Measurements from ENCODE around the gene TTC39C.
"Not testable (repeated sequence)": the region's sequence is repeated elsewhere in the genome, so short reads cannot be mapped to it uniquely, and the experiment has no call there.

TTC39C gene

DNA sequence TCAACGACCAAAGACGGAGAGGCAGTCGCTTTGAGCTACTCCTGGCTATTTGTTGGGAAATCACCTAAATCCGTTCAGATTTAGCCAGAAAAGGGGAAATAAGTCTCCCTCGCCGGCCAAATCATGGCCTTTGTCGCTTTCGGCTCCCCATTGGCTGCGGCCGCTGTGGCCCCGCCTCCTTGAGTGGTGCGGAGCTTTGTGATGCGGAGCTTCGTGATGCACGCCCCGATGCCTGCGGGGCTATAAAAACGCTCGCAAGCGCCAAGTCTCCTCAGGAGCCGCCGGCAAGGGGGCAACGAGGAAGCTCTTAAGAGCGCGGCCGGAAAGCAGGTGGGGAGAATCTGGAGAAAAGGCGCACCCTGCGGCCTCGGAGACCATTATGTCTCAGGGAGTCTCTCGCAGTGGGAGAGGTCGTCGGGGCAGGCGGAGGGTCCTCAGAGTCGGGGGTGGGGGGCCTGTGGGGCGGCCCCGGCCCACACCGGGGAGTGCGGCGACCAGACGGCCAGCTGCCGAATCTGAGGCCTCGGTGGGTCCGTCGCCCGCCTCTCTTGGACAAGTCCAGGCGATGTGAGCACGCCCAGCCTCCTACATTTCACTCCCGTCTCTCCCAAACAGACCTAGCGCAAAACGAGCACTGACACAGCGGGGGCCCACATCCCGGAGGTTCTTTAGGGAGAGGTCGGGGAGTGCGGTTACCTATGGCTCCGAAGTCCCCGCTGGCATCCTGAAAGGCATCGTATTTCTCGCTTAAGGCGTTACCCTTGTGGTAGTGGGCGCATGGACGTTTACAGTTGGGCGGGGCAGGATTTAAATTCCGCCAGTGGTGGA is 124.4 kb downstream of the TTC39C start, which contains the start of gene CABYR:
TSS of gene CABYR (plus strand) at position 274 of the 828 bp plus-strand sequence. CDS start 4,053 bp downstream, outside the sequence.
- peak; percentile 78 for DNase-seq

DNA sequence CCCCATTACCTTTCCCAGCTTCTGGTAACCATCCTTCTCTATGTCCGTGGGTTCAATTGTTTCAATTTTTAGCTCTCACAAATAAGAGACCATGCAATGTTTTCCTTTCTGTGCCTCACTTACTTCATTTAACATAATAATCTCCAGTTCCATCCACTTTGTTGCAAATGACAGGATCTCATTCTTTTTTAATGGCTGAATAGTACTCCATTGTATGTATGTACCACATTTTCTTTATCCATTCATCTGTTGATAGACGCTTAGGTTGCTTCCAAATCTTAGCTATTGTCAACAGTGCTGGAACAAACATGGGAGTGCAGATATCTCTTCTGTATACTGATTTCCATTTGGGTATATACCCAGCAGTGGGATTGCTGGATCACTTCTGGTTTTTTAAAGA is 126.1 kb downstream of the TTC39C start:
- no peak for DNase-seq

DNA sequence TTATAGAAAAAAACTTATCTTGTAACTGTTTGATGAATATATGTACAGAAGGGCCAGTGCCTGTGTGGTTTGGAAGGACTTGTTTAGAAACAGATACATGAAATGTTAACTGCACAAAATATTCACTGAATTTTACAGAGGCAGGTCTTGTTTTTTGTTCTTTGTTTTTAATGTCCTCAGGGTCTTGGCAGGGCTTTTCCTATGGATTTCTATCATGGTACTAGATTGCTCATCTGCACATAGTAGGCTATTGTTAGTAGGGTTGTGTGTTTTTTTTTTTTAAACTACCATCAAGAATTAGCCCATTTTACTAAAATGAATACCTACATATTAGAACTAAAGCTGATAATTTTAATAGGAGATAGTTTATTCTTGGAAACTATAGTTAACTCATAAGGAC is 127.8 kb downstream of the TTC39C start:
- no peak for DNase-seq

DNA sequence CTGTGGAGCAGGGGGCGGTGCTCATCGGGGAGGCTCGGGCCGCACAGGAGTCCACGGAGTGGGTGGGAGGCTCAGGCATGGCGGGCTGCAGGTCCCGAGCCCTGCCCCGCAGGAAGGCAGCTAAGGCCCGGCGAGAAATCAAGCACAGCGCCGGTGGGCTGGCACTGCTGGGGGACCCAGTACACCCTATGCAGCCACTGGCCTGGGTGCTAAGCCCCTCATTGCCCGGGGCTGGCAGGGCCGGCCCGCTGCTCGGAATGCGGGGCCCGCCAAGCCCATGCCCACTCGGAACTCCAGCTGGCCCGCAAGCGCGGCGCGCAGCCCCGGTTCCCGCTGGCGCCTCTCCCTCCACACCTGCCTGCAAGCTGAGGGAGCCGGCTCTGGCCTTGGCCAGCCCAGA is 135.0 kb downstream of the TTC39C start:
- DNase-seq, result not testable (repeated sequence)

DNA sequence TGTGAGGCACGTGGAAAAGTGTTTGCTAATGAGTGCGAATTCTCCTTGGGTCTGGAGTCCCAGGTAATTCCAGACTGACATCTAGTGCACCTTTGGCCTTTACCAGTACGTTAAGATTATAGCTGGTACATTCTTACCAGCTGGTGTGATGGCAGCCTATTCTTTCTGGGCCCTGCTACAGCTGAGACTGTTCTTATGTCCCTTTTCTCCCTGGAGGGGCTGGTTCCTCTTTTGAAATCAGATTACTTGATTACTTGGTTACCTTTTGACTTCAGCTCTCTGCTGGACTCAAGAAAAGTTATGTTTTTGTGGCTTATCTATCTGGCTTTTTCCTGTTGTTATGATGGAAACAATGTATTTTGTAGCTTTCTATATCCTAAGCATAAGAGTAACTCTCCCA is 138.8 kb downstream of the TTC39C start:
- DNase-seq, result no peak

DNA sequence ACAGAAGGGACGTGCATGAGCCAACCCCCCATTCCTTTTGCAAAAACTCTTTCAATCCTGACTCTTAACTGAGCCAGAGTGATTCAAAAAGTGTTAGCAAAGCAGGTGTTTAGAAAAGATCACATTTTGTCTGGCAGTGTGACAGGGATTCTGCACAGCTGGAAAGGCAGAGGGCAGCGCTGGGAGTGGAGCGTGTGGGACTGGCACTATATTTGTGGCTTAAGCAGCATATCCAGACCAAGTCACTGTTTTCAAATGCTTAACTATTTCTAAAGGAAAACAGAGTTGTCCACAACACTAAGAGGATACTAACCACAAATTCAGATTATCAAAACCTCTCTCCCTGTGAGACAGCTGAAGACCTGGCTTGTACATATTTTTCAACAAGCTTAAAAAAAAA is 143.3 kb downstream of the TTC39C start:
- no peak for DNase-seq

DNA sequence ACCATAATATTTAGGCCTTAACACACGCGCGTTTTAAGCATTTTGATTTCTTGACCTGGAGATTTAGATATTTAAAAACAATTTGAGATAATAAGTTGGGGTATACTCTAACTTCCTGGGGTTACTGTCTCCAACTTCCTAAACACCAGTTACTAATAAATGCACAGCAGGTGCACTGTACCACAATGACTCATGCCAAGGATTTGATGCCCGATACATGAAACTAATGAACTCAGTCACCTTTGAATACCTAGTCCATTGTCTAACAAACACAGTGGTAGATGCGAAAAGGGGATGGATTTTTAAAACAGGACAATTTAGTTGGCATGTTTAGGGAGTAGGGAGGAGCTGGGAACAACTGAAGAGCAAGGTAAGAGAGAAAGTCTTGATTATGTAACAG is 145.5 kb downstream of the TTC39C start:
- no peak for DNase-seq

DNA sequence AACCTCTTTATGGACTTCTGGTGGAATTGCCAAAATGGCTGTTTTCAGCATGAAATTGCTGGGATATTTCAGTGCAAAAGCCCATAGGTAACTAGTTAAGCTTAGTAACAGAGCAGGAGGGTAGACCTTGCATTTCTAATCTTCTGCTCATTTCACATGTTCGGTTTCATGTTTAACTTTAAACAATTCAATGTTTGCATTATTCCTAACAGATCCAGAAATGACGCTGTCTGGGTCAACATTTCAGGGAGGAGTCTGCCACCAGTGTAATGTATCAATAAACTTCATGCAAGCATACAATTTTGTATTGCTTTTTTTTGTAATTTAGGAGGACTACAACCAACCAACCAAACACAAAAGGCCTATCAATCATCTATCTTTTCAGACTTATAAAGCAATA is 146.8 kb downstream of the TTC39C start:
- DNase-seq, result no peak

DNA sequence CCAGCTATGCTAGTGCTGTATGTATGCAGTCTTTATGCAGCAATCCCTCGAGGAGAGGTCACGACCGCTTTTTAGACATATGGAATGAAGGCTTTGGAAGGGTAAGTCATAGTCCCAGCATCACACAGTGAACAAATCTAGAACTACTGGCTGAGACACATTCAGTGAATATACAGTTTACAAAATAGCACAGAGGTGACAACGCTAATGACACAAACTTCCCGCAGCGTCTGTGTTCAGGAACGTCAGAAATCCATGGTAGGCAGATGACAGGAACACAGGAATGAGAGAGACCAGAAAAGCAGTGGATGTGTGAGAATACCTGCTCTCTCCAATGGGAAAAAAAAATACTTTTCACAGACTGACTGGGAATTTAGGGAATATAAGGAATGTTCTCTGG is 153.9 kb downstream of the TTC39C start:
- no peak for DNase-seq

DNA sequence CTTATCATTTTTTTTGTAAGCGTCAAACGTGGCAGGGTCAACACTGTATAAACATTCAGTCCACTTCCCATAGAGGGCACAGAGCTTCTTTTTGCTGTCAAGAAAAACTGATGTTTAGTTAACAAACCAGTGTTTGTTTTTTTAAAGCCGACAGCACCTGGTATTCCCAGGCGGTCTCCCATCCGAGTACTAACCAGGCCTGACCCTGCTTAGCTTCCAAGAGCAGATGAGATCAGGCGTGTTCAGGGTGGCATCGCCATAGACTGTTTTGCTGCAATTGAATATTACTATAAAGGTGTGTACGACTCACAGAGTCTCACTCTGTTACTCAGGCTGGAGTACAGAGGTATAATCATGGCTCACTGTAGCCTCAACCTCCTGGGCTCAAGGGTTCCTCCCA is 155.8 kb downstream of the TTC39C start:
- DNase-seq, result no peak

DNA sequence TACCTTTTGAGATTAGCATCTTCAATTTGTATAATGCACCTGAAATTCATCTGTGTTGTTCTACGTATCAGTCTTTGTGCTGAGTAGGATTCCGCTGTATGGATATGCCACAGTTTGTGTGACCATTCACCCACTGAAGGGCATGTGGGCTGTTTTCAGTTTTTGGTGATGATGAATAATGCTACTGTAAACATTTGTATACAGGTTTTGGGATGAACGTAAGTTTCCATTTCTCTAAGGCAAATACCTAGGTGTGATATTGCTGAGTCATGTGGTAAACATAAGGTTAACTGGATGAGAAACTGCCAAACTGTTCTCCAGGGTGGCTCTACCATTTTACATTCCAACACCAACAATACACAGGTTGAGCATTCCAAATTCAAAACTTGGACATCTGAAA is 159.4 kb downstream of the TTC39C start:
- DNase-seq, result no peak

DNA sequence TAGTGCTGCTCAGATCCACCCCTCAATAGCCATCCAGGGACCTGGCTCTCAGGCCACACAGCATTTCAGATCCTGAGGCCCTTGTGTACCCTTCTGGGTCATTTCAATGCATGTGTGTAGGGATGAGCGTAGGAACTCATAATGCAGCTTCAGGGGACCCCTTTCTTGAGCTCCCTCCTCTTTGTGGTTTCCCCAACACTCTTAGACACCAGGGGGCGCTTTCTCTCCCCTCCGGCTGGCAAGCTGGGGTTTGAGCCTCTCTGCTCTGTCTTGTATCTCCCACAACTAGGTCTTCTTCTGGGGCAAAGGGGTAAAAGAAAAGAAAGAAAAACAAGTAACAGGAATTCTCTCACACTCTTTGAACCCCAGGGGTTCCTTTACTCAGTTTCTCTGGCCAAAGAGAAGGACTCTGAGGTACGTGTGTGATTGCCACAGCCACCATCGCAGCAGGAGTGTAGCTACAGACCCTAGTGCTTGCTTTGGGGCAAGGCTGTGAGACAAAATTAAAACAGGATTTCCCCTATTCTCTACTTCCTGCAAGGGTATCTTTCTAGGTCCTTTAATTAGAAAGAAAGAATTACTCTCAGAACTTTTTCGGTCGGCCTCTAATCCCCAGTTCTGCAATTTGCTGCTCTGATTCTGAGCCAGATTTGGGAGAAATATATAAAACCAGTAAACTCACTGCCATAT is 162.3 kb downstream of the TTC39C start:
- peak; percentile 52 for DNase-seq

DNA sequence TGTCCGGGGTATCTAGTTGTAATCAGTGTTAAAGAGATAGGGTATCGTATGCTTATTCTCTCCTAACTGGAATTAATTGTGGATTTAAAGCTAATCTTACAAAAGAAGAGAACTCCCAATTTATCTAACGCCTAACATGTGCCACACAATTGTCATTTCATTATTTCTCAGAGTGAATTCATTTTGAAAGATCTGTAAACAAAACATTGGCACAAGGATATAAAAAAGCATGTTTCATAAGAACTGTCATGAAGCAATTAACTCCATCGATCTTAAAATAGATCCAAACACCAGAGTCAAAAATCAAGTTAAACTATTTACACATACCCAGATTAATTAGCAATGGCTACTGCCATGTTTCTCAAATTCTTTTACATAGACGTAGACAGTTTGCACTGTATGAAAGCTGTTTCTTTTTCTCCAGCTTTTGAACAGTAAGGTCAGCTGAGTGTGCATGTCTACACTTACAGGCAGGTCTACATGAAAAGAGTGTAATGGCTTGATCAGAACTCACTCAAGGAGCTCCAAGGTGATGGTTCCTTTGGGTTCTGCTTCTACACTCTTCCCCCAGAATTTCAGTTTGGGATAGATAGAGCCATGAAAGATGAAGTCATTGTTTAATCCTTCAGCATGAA is 163.1 kb downstream of the TTC39C start:
- no peak for DNase-seq

DNA sequence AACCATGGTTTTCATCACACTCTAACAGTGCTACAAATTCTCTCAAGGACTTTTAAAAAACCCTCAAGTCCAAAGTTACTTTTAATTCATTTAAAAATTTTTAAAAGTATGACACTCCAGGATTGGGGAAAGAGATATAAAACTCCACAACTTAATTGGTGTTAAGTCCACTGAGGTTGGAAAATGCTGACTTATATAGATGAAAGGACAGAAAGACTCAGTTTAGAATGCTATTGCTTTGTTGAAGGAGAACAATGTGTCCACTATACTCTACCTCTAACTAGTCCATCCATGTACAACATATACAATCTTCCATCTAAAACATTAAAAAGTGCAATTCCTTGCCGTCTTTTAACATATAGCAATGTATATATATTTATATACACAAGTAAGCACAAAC is 165.5 kb downstream of the TTC39C start:
- DNase-seq, result no peak

DNA sequence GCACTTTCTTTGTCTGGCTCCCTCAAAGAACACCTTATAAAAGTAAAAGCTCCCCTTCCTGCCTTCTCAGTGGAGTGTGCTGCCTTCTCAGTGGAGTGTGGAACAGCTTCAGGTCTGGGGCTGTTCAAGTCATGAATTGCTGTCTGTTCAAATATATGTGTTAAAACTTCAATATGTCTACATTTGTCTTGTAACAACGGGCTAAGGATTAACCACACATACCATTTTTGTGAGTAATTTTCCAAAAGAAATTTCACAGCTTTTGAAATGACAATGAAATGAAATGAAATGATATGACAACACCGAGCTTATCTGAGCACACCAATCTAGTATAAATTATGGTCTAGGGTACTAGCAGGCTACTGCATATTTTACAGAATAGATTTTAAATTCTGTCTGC is 167.3 kb downstream of the TTC39C start:
- no peak for DNase-seq

Data from stimulated activated CD4-positive, alpha-beta T cell treated with anti-CD3 and anti-CD28 coated beads, Interleukin-4, amount 100 ng/mL, for 24 hours (primary cell).